B cell (primary cell): ENCODE results near the gene ZDHHC11.

Experiments used
- CTCF ChIP-seq: fragments of 200-600 bp; IDR thresholded peaks from one replicate; pipeline ENCODE4 v1.8.0; 2022; ENCODE audit warnings: antibody characterized with exemption, mild to moderate bottlenecking
- EZH2 ChIP-seq: IDR thresholded peaks from 2 replicates; pipeline ENCODE4 v1.6.1; 2012; ENCODE audit warnings: borderline replicate concordance, low read depth, mild to moderate bottlenecking, moderate library complexity, low read length; ENCODE audit not compliant: insufficient read depth, poor library complexity, severe bottlenecking

- TF ChIP-seq CTCF (no peak), EZH2 (no peak)
These were observed 15.0 kb upstream of the ZDHHC11 start for GRCh38 chr5:865771-866170.
